Muscle of leg (tissue), 16 donors: ENCODE results near the gene DYTN. TPM values are rescaled to one million over a fixed set of nuclear protein-coding genes. Genes with fewer than 3 reads are reported as not detected.

ENCODE experiments used
- DNase-seq: peaks from one replicate; pipeline ENCODE4 v3.0.0; 2013
- H3K27ac ChIP-seq: one replicate; pipeline ENCODE4 v1.5.1; 2013; ENCODE audit warnings: mild to moderate bottlenecking, low read length, control low read depth
- H3K27me3 ChIP-seq: one replicate; pipeline ENCODE4 v1.6.1; 2013; ENCODE audit warnings: low read length; ENCODE audit not compliant: control insufficient read depth, insufficient read depth
- H3K36me3 ChIP-seq: one replicate; pipeline ENCODE4 v1.6.1; 2013; ENCODE audit warnings: low read length; ENCODE audit not compliant: control insufficient read depth, insufficient read depth
- H3K4me1 ChIP-seq: one replicate; pipeline ENCODE4 v1.6.1; 2013; ENCODE audit warnings: low read length; ENCODE audit not compliant: control insufficient read depth, insufficient read depth
- H3K4me3 ChIP-seq: one replicate; pipeline ENCODE4 v1.5.1; 2013; ENCODE audit warnings: low read length, control low read depth
- H3K9me3 ChIP-seq: replicated peaks from 2 replicates; pipeline ENCODE4 v1.6.1; 2013; ENCODE audit warnings: low read depth, low read length; ENCODE audit not compliant: control insufficient read depth
- WGBS: methylation state at CpG from one replicate; pipeline ENCODE4 v1.1.5; 2013; ENCODE audit warnings: missing lambda C conversion rate; ENCODE audit not compliant: insufficient coverage; 5-methylcytosine and 5-hydroxymethylcytosine counted together
- long read RNA-seq, 11 donors: transcript quantifications; one replicate each; lab custom pipeline, GENCODE V29; 2026
- polyA plus RNA-seq, 8 donors: library from polyadenylated mRNA; unstranded; fragments of 120-200 nt; gene quantifications; one replicate each; pipeline versions ENCODE4 v1.2.1 to v1.2.3, GENCODE V29; 2013; ENCODE audit warnings: inconsistent platforms in 1 of 8, low replicate concordance in 1 of 8; ENCODE audit not compliant: insufficient read length in 8 of 8, insufficient read depth in 1 of 8
- total RNA-seq: library from RNA; stranded (reverse); fragments of 120-200 nt; gene quantifications from one replicate; pipeline ENCODE4 v1.2.4, GENCODE V29; 2013

The DYTN gene
- total RNA-seq: not detected
- not detected for polyA plus RNA-seq
- long read RNA-seq, donor 1: 0 reads
- long read RNA-seq, donor 2: 0 reads
- long read RNA-seq, donor 3, partial matches to known transcripts: 8 of 14 reads
- long read RNA-seq, donor 3, other reads (novel, unspliced or antisense): 6 of 14 reads
- long read RNA-seq, donor 4: 0 reads
- long read RNA-seq, donor 5: 0 reads
- long read RNA-seq, donor 6: 0 reads
- long read RNA-seq, donor 7: 0 reads
- long read RNA-seq, donor 8: 0 reads
- long read RNA-seq, donor 9: 0 reads
- long read RNA-seq, donor 10: 0 reads
- long read RNA-seq, donor 11: 0 reads

DNA sequence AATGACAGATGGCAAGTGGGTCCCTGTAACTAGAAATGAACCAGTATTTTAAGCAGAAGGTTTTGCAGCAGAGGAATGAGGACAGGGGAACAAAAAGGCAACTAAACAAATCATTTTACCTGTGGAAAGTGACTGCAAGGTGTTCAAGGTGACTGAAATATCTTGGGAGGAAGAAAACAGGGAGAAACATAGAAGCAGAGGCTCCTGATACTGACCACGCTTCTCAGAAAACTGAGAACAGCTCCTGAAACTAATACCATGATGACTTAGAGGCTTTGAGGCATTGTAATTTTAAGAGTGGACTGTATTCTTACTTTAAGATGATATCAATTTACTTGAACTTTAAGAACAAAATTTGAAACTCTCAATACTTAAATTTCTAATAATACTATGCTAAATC lies at the start of gene DYTN:
TSS of gene DYTN (minus strand) at position 101 of the 400 bp plus-strand sequence. CDS start 117 bp downstream, outside the sequence.
- no CpG with 5 or more reads among the region's 1 CpG for WGBS
- H3K27ac ChIP-seq: no peak within 1 kb of the TSS
- H3K4me1 ChIP-seq: no peaks in the 10 kb centered on the region
- H3K36me3 ChIP-seq: no peaks in the 10 kb centered on the region
- no peak for DNase-seq
- H3K4me3 ChIP-seq: no peak within 1 kb of the TSS
- H3K27me3 ChIP-seq: no peaks in the 10 kb centered on the region
- H3K9me3 ChIP-seq: no peaks in the 10 kb centered on the region

- Histone ChIP-seq H3K9me3 (no peaks in the 10 kb centered on the region), H3K4me1 (peaks cover 4% of the 10 kb centered on the region), H3K27ac (no peak overlapping the region), H3K27me3 (no peaks in the 10 kb centered on the region), H3K4me3 (peak overlapping the region; percentile 64), H3K36me3 (peaks cover 7% of the 10 kb centered on the region)
- WGBS: no CpG with 5 or more reads among the region's 12 CpGs
- DNase-seq: no peak
Observed at GRCh38 chr2:206766057-206766930, 48.1 kb upstream of the DYTN start.

DNA sequence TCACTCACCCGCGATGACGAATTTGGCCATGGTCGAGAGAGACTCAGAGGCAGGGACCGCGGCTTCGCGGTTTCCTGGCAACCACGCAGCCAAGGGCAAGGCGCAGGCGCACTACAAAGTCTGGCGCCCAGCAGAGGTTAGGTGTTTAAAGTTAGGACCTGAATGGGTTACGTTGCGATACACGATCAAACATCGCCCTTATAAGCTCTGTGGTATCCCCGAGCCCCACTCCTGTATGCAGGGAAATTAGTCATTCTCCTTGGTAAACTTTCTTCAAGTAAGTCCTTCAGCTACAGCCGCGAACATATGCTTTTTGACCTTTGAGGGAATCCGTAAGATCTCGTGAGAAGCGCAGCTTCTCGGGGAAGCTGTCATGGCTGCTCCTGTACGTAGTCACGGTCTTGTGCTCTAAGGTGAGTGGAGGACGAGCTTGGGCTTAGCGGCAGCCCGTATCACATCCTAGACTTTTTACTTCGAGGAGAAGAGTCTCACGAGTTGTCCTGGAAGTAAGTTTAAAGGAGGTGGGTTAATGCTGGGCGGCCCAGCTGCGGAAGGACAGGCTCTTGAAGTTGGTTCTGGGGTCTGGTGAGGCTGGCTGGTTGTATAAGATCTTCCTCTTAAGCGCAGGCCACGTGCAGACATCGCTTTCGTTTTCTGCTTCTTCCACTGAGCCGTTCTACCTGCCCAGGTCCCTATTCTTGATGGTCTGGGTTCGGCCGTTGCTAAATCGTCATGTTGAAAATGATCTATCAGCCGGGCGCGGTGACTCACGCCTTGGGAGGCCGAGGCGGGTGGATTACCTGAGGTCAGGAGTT lies 47.3 kb upstream of the DYTN start, which contains the start of the genes FASTKD2 and MDH1B:
TSS of gene FASTKD2 (plus strand) at position 365 of the 815 bp plus-strand sequence. CDS start 1,088 bp downstream, outside the sequence.
TSS of gene MDH1B (minus strand) at position 87 of the 815 bp plus-strand sequence. CDS start at position 30, 57 bp downstream.
- Histone ChIP-seq H3K4me1 (peaks cover 4% of the 10 kb centered on the region), H3K4me3 (peak within 1 kb of the TSS; percentile 64), H3K9me3 (no peaks in the 10 kb centered on the region), H3K27ac (peak within 1 kb of the TSS; percentile 79), H3K36me3 (peaks cover 6% of the 10 kb centered on the region), H3K27me3 (no peaks in the 10 kb centered on the region)
- peak; percentile 98 for DNase-seq
- under 1% methylated on average over 43 of the region's 46 CpGs for WGBS

GRCh38 chr2:206764673-206765241 lies 46.6 kb upstream of the DYTN start:
- no peaks in the 10 kb centered on the region for H3K9me3 ChIP-seq
- DNase-seq: no peak
- peaks cover 6% of the 10 kb centered on the region for H3K36me3 ChIP-seq
- peaks cover 4% of the 10 kb centered on the region for H3K4me1 ChIP-seq
- no peaks in the 10 kb centered on the region for H3K27me3 ChIP-seq
- WGBS: 4% methylated on average over 12 of the region's 18 CpGs
- H3K4me3 ChIP-seq: peak overlapping the region; percentile 64
- peak overlapping the region; percentile 79 for H3K27ac ChIP-seq

DNA sequence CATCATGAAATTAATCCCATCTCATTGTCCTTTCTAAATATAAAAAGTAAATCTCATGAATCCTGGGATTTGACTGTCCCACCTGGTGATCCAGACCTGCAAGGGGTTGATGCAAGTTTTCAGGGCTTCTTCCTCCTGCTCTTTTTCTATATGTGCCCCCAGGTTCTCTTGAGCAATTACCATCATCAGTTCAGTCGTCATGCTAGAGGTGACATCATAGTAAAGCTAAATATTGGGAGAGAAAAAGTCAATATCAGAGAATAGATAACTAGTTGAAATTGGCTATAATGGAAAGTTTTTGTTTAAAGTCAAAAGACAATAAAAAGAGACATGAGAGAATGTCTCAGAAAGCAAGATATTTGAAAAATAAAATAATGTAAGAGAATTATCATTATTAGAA lies 38.6 kb upstream of the DYTN start:
- Histone ChIP-seq H3K9me3 (no peaks in the 10 kb centered on the region), H3K4me3 (no peak overlapping the region), H3K27me3 (no peaks in the 10 kb centered on the region), H3K36me3 (no peaks in the 10 kb centered on the region), H3K27ac (no peak overlapping the region), H3K4me1 (no peaks in the 10 kb centered on the region)
- DNase-seq: no peak
- no CpG with 5 or more reads among the region's 1 CpG for whole genome bisulfite sequencing

DNA sequence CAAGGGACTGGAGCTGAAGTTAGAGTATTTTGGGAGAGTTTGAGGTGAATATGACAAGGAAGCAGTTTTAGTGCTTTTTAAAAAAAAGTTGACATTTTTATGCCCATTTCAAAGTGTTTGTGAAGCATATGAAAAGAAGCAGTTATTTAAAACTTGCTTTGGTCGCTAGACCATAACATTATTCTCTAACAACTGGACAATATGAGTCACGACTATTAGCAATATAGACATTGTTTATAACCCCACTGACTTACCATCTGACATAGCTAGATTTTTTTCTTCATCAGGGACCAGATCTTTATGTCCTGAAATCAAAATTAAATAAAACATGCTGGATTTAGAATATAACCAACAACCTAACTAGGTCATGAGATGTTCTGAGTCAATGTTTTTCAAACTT lies 22.6 kb upstream of the DYTN start:
- no peaks in the 10 kb centered on the region for H3K36me3 ChIP-seq
- H3K27ac ChIP-seq: no peak overlapping the region
- H3K4me3 ChIP-seq: no peak overlapping the region
- H3K9me3 ChIP-seq: no peaks in the 10 kb centered on the region
- WGBS: no CpG with 5 or more reads among the region's 2 CpGs
- H3K4me1 ChIP-seq: no peaks in the 10 kb centered on the region
- H3K27me3 ChIP-seq: no peaks in the 10 kb centered on the region
- no peak for DNase-seq

DNA sequence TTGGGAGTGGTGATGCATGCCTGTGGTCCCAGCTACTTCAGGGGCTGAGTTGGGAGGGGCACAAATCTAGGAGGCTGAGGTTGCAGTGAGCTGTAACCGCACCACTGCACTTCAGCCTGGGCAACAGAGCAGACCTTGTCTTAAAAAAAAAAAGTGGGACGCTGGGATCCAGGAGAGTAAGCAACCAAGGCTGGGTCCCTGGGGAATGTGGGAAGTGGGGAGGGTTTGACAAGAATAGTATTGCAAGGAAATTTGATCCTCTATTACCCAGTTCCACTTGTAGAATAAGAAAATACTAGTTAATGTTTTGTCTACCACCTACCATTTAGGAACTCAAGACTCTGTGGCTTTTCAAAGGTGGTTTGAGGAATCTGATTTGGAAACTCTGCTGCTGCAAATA lies 21.1 kb upstream of the DYTN start:
- 86% methylated on average over 1 of the region's 2 CpGs for WGBS
- DNase-seq: no peak
- Histone ChIP-seq H3K27me3 (no peaks in the 10 kb centered on the region), H3K9me3 (no peaks in the 10 kb centered on the region), H3K36me3 (no peaks in the 10 kb centered on the region), H3K4me1 (no peaks in the 10 kb centered on the region), H3K4me3 (no peak overlapping the region), H3K27ac (no peak overlapping the region)

- no peak for DNase-seq
- Histone ChIP-seq H3K4me1 (no peaks in the 10 kb centered on the region), H3K27ac (no peak overlapping the region), H3K27me3 (no peaks in the 10 kb centered on the region), H3K36me3 (no peaks in the 10 kb centered on the region), H3K9me3 (no peaks in the 10 kb centered on the region), H3K4me3 (no peak overlapping the region)
- WGBS: 100% methylated on average over 2 of the region's 5 CpGs
Observed at GRCh38 chr2:206736935-206737334, 18.7 kb upstream of the DYTN start.

- H3K9me3 ChIP-seq: no peaks in the 10 kb centered on the region
- H3K36me3 ChIP-seq: no peaks in the 10 kb centered on the region
- no peak overlapping the region for H3K4me3 ChIP-seq
- no peaks in the 10 kb centered on the region for H3K4me1 ChIP-seq
- no peak overlapping the region for H3K27ac ChIP-seq
- no peaks in the 10 kb centered on the region for H3K27me3 ChIP-seq
- DNase-seq: no peak
- 64% methylated on average over 2 of the region's 2 CpGs for WGBS
Observed at GRCh38 chr2:206733341-206733740, 15.1 kb upstream of the DYTN start.
